Measurements from ENCODE around the gene DHX8.
"Not testable (repeated sequence)": the region's sequence is repeated elsewhere in the genome, so short reads cannot be mapped to it uniquely, and the experiment has no call there.

- not testable (repeated sequence) for TF ChIP-seq POLR2A (IDR thresholded peaks at IDR 0.05; ENCODE audit: low read depth, low read length); POLR2AphosphoS5 (IDR thresholded peaks at IDR 0.05; ENCODE audit: low read depth, low read length); TAF1 (IDR thresholded peaks at IDR 0.05; ENCODE audit: borderline replicate concordance, low read depth, low read length)
These were observed 27.4 kb downstream of the DHX8 start for GRCh38 chr17:43511199-43511598.
